Non-pigmented ciliary epithelial cell (primary cell): ENCODE measurements around the gene MERTK.
"Not testable (repeated sequence)": the region's sequence is repeated elsewhere in the genome, so short reads cannot be mapped to it uniquely, and the experiment has no call there.

ENCODE experiments used
- DNase-seq: peaks from one replicate; pipeline ENCODE4 v3.0.0-alpha.2; 2010; ENCODE audit warnings: low read depth

Gene MERTK

GRCh38 chr2:112010751-112011150 lies 112.3 kb downstream of the MERTK start:
- DNase-seq = no peak

- no peak for DNase-seq
These were observed 114.1 kb downstream of the MERTK start for GRCh38 chr2:112012556-112012955.

GRCh38 chr2:112018846-112019245 lies 120.4 kb downstream of the MERTK start:
- DNase-seq = no peak

- DNase-seq = no peak
These were observed 121.2 kb downstream of the MERTK start for GRCh38 chr2:112019569-112019982.

GRCh38 chr2:112020561-112020960 lies 122.2 kb downstream of the MERTK start:
- DNase-seq = no peak

- DNase-seq = no peak
These were observed 122.9 kb downstream of the MERTK start for GRCh38 chr2:112021290-112021689.

GRCh38 chr2:112021781-112022231 lies 123.4 kb downstream of the MERTK start:
- no peak for DNase-seq

GRCh38 chr2:112023707-112024106 lies 125.3 kb downstream of the MERTK start:
- DNase-seq = no peak

- no peak for DNase-seq
These were observed 125.8 kb downstream of the MERTK start for GRCh38 chr2:112024231-112024630.

GRCh38 chr2:112024896-112025491 lies 126.6 kb downstream of the MERTK start:
- no peak for DNase-seq

GRCh38 chr2:112026509-112026908 lies 128.1 kb downstream of the MERTK start:
- DNase-seq = no peak

GRCh38 chr2:112027767-112028166 lies 129.4 kb downstream of the MERTK start:
- DNase-seq = no peak

GRCh38 chr2:112029164-112029563 lies 130.8 kb downstream of the MERTK start:
- no peak for DNase-seq

- no peak for DNase-seq
These were observed 133.2 kb downstream of the MERTK start for GRCh38 chr2:112031473-112032223.

GRCh38 chr2:112032224-112032586 lies 133.8 kb downstream of the MERTK start:
- no peak for DNase-seq

GRCh38 chr2:112032689-112033465 lies 134.5 kb downstream of the MERTK start:
- DNase-seq = no peak

GRCh38 chr2:112033600-112033999 lies 135.2 kb downstream of the MERTK start:
- DNase-seq = no peak

GRCh38 chr2:112034924-112035323 lies 136.5 kb downstream of the MERTK start:
- no peak for DNase-seq

GRCh38 chr2:112035786-112036185 lies 137.4 kb downstream of the MERTK start:
- no peak for DNase-seq

- DNase-seq = not testable (repeated sequence)
These were observed 141.1 kb downstream of the MERTK start for GRCh38 chr2:112039556-112039955.

GRCh38 chr2:112040066-112040465 lies 141.7 kb downstream of the MERTK start:
- not testable (repeated sequence) for DNase-seq

GRCh38 chr2:112041460-112041859 lies 143.1 kb downstream of the MERTK start:
- DNase-seq = not testable (repeated sequence)

GRCh38 chr2:112045446-112046014 lies 147.1 kb downstream of the MERTK start:
- no peak for DNase-seq
